Measurements from ENCODE around the gene SMPD1. TPM values are rescaled to one million over a fixed set of nuclear protein-coding genes. Genes with fewer than 3 reads are reported as not detected.
A peak's percentile ranks its signal among the peaks of the same experiment; 100 is the strongest.

SMPD1 gene
- 32.9 TPM for total RNA-seq

DNA sequence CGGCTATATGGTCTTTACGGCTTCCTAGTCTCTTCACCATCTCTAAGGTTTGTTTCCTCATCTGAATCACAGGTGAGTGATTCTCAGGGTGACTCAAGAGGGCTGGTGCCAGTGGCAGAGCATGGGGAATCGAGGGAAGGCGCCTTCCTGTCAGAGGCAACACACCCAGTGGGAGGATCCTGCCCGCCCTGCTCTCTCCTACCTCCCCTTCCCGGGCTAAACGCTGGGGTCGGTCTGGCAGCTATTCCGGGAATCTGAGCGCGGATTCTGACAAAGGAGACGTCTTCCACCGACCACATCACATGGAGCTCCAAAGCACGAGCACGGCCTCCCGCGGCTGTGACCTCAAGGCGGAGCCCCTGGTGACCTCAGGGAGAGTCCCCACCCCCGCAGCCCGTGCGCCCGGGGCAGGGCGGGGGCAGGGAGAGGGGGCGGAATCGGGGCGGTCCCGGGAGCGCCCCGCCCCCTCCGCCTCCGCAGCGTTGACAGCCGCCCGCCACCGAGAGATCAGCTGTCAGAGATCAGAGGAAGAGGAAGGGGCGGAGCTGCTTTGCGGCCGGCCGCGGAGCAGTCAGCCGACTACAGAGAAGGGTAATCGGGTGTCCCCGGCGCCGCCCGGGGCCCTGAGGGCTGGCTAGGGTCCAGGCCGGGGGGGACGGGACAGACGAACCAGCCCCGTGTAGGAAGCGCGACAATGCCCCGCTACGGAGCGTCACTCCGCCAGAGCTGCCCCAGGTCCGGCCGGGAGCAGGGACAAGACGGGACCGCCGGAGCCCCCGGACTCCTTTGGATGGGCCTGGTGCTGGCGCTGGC, at the start of gene SMPD1:
SMPD1 (plus strand) TSS at position 570 of the 813 bp plus-strand sequence; CDS start at position 695, 125 bp downstream.
- DNase-seq (ENCODE audit: low spot score) = peak; percentile 94

DNA sequence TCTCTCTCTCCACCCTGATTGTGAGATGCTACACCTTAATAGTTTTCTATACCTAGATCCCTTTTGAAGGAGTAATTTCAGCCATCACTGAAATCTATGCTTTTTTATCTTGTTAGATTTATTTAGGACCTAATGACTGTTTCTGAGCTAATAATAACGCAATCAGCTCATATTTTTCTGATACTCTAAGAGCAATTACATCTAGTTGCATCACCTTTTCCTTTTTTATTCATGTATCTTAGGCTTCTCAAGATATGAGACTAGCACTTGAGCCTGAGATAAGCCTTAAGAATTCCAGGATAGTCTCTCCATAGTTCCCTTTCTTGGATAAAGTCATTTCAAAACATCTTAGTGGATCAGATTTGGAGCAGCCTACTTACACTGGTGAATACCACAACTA, 44.9 kb upstream of the SMPD1 start:
- no peak for DNase-seq (ENCODE audit: low spot score)

DNA sequence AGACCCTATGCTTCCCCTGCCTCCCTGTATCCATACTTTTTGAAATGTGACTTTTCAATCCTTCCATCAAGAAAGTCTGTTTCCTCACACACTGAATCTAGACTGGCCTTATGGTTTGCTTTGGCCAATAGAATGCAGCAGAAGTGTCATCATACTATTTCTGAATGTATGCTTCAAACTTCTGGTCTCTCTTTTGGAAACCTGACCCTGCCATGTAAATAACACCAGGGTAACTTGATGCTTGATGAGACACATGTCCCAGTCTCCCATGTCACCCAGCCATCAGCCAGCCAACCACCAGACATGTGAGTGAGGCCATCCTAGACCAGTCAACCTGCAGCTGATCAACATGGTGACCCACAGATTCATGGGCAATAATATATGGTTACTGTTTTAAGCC, 40.2 kb upstream of the SMPD1 start:
- DNase-seq (ENCODE audit: low spot score) = no peak

DNA sequence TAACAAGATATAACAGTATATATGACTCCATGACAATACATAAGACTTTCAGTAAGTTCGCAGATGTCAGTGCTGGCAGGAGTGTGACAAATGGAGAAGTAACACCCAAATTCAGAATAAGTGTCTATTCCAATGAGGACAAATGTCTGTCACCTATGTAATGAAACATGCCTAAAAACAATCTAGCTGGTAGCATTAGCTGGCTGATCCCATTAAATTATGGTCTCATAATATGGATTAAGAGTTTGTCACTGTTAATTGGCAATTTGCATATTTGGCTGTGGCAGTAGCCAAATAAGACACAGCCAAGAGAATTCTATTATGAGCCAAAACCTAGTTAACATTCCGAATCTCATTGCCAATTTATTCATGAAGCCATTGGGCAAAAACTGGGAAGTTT, 39.8 kb upstream of the SMPD1 start:
- DNase-seq (ENCODE audit: low spot score) = no peak

DNA sequence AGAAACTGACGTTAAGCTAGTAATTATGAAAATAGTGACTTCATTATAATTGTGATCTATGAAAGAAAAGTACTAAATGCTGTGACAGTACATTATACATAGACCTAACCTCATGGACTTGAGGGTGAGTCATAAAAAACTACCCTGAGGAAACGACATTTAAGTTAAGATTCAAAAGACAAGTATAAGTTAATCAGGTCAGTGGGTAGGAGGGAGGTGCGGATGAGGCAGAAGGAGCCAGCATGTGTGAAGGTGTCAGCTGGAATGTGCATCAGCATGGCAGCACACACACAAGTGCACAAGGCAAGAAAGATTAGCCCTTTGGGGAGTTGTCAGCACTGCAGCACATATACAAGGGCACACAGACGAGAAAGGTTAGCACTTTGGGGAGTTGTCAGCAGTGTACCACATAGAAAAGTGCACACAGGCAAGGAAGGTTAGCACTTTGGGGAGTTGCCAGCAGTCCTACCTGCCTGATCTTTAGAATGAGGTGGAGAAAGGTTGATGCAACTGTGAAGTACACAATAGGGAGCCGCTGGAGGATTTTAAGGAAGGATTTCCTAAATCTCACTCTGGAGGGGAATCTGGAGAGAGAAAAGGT, 38.4 kb upstream of the SMPD1 start:
- no peak for DNase-seq (ENCODE audit: low spot score)

DNA sequence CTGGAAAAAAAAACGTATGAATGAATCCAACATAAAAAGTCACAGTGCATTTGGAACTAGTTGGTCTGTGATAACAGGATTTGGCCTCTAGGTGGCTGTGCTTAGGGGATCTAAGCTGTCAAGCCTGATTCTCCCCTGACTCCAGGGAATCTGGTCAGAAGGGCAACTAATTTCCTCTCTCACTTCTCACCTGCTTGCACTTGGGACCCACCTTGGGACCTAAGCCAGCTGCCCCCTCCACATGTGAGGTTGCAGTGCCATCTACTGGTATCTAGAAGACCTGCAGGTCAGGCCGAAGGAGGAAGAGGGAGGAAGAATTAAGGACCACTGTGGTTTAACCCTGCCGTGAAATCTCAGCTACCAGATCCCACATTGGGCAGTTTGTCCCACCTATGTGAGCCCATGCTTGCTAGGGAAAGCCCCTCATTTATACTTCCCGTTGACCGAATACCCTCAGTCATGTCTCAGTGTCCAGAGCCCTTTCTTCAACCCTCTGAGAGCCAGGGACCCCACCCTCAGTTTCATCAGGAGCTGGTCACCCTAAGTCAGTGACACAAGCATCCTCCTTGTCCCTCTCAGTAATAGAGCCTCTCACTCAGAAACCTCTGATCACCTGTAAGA, 36.8 kb upstream of the SMPD1 start:
- peak; percentile 46 for DNase-seq (ENCODE audit: low spot score)

DNA sequence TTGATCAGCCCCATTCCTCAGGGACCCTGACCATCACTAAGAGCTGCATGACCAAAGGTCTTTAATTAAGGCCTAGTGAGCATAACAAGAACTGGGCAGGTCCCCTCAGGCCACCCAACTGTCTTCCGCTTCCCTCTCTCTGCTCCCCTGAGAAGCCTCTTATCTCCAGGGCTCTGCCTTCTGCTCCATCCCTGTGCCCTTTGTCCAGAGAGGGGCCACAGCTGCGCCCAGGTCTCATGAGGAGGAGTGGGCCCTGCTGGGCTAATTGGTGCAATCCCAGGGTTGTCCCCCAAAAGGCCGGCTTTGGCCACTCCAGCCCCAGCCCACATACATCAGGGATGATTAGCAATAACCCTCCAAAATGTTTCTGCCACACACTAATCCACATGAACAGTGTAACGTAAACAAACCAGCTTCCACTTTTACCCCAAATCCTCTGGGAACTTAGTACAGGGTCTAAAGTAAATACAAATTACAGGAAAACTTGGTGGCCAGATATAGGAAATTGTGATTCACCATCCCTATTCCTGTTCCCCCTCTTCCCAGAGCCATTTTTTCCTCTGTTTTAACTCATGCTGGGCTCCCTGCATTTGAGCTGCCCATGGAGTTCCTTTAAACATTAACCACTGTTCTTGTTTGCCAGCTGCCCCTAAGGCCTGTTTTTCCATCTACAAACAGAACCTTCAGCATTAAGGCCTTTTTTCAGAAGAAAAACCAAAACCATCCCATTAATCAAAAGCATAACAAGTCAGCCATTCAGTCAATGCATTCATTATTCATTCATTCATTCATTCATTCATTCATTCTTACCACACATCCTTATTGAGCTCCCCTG, 35.4 kb upstream of the SMPD1 start:
- no peak for DNase-seq (ENCODE audit: low spot score)

DNA sequence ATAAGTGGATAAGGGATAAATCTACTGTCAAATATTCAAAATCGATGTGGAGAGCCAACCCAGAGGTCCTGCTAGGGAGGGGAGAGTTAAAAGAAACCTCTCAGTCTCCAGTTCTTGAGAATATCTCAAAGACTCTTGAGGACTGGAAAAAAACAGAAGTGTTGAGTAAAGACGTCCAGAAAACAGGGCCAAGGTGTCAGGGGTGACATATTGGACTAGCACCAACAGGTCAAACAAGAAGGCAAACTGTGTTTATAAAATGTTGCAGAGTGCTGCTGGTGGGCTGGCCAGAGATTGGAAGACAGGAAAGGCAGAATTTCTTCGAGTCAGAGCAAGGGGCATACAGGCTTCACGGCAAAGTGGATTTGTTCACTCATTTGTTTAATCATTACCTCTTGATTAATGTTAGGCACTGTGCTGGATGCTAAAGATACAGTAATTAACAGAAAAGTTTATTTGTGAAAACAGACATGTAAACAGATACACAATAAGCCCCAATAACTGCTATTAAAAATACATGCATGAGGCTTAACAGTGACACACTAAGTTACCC, 33.7 kb upstream of the SMPD1 start:
- DNase-seq (ENCODE audit: low spot score) = no peak

DNA sequence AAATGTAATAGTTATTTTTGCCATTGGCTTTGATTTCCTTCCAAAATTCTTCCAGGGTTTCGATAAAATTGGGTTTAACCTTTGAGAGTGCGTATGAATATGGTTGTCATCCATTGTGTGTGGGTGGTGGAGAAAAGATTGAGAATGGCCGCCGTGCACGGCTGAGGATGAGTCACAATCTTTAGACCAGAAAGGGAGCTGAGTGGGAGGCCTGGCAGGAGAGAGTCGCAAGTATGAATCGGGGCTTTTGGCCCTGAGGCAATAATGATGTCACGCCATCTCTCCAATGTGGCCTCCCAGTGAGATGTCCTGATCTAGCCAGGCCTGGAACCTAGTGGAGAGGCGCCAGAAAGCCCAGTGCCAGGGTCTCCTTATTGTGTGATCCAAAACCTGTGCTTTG, 33.1 kb upstream of the SMPD1 start:
- DNase-seq (ENCODE audit: low spot score) = peak; percentile 48

DNA sequence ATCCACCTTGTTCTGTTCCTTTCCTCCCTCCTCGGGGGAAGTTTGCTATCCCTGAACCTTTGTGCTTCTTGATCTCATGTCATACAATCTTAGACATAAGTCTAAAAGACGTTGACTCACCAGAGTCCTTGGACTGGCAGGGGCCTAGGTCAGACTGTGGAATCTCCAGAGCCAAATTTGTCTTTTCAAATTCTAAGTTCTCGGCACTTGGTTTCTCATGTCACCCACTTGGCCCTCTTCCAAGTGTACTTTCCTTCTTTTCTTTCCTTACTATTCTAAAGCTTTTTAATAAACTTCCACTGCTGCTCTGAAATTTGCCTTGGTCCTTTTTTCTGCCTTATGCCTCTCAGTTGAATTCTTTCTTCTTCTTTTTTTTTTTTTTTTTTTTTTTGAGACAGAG, 30.1 kb upstream of the SMPD1 start:
- DNase-seq (ENCODE audit: low spot score) = no peak

DNA sequence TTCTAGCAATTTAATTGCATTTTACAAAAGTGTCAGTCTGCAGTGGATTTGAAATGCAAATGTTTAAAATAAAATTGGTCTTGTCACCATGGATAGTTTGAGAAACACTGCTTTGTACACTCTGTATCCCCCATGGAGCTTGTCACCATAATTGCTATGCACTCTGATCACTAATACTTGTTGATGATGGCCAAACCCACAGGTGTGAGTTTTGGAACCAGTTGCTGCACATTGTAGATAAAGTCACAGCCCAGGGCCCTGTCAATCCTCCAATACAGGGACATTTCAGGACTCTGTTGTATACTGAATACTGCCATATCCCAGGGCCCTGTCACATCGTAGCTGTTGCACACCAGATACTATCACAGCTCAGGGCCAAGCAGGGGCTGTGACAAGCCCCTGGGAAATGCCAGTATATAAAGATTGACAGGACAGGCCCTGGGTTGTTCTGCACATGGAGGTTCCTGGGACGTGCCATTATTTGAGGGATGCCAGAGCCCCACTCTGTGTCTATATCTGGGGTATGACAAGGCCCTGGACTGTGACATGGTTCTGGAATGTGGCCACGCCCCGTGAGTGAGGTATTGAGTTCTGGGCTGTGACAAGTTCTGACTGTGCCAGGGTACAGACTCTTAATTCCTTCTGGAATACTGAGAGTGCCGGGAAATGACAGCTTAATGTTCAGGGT, 27.9 kb upstream of the SMPD1 start:
- no peak for DNase-seq (ENCODE audit: low spot score)

DNA sequence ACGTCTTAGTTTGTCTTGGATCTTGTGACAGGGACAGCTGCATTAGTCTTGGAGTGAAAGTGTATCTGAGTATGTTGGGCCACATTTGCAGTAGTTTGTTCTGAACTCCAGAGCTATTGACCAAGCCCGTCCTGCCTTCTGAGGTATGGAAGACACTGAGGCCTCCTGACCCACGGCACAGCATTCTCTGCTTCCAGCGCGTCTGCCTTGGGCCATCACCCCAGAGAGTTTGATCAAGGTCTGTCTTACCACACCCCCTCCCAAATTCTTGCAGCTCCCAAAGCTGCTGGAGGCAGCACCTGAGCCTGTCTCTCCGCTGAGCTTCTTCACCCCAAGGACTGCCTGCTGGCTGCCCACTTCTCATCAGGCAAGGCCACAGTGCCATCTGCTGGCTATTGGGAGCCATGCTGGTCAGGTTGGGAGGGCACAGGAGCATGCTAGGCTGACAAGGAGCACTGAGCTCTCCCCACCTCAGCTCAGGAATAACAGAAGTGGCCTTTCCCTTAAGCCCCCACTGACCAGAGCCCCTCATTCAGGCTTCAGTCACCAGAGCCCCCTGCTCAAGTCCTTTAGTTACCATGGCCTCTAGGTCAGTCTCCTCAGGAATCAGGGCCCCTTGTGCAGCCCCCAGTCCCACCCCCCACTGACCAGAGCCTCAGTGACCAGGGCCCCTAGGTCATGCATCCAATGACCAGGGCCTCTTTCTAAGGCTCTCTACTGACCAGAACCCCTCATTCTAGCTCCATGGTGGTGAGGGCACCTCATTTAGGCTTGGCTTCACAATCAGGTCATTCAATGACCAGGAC, 27.2 kb upstream of the SMPD1 start:
- peak; percentile 79 for DNase-seq (ENCODE audit: low spot score)

DNA sequence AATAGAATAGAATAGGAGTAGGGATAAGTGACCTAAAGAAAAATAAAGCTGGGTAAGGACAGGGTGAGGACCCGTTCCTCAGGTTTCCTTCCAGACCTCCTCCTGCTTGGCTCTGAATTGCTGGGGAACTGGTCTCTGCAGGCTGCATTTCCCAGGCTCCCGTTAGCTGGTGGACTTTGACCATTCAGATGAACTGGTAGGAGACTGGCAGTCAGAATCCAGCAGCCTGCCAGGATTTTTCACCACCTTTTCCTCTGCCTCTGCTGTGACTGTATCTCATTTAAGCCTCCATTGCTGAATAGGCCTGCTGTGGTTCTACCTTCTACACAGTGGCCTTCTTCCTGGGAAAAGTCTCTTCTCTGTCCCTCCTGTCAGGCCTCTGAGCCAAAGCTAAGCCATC, 24.6 kb upstream of the SMPD1 start:
- DNase-seq (ENCODE audit: low spot score) = no peak

DNA sequence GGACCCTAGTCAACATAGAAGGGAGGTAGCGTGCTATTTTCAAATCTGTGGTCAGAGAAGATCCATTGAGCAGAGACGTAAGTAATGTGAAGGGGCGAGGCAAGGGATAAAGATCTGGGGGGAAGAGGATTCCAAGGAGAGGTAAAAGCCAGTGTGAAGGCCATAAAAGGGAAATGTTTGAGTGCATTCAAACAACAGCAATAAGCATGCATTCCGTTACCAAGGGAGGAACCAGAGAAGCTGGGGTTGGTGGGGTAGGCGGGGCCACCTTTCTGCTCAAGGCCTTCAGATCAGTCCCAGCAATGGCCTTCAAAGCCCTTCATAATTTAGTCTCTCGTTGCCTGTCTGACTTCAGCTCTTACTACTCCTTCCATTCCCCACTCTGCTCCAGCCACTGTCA, 18.4 kb upstream of the SMPD1 start:
- DNase-seq (ENCODE audit: low spot score) = no peak

DNA sequence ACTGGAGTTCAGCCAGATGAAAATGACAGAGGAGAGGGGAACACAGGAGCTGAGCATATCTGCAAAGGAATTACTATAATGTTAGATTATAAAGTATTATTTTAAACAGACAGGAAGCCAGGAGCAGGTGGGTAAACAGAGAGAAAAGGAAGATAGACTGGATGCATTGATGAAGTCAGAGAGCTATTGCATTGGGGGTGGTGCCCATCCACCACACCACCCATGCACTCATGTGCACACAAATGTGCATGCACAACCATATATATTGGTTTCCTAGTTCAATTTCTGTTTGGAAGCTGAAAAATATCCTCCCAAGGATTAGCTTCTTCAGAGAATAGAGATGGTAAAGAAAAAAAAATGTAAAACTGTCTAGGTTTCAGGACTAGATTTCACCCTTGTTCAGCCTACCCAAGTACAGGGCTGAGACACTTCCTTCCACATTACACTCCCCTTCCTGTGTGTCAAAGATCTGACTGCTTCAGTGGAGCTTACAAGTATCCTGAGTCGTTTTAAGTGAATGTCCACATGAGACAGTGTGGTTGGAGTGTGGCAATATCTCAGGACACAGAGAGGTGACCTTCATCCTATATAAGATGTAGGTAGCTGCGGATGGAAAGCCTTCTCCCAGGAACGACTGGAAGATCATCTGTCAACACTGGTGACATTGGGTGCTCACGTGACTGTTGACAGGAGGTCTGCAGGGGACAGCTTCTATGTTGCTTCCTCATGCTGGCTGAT, 12.2 kb upstream of the SMPD1 start:
- DNase-seq (ENCODE audit: low spot score) = no peak

DNA sequence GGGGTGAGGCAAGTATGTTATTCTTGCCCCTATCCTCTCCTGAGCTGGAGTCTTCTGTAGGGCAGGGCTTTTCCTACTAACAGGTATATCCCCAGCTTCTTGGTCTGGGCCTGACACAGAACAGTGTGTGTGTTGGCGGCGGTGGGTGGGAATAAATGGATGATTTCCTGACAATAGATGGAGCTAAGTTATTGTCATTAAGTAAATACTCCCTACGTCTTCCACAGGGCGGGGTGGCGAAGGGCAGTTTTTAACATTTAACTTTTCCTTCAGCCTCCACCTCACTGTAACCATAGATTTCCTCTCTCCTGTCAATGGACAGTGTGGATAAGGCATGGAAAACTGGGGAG, 11.7 kb upstream of the SMPD1 start:
- DNase-seq (ENCODE audit: low spot score) = no peak

DNA sequence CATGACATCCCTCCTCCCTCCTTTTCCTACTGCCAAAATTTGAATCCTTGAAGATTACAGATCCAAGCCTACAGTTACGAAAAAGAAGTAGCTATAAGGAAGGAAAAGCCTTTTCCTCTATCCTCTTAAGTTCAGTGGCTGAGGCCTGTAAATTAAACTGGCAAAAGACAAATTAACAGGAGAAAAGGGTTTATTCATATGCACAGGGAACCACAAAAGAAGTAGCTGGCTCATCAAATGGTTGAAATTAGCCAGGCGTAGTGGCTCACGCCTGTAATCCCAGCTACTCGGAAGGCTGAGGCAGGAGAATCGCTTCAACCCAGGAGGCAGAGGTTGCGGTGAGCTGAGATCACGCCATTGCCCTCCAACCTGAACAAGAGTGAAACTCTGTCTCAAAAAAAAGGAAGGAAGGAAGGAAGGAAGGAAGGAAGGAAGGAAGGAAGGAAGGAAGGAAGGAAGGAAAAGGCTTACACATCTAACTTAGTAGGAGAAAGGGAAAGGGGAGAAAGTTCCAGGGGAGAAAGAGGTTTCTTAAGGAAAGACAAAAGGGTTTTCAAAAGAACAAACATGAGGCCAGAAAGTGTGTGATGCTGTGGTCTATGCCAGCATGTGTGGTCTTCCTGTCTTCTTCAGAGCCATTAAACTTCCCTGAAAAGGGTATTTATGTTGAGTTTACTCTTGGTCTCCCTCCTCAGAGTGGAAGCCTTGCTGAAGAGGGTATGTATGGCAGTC, 5.1 kb upstream of the SMPD1 start:
- DNase-seq (ENCODE audit: low spot score) = no peak

DNA sequence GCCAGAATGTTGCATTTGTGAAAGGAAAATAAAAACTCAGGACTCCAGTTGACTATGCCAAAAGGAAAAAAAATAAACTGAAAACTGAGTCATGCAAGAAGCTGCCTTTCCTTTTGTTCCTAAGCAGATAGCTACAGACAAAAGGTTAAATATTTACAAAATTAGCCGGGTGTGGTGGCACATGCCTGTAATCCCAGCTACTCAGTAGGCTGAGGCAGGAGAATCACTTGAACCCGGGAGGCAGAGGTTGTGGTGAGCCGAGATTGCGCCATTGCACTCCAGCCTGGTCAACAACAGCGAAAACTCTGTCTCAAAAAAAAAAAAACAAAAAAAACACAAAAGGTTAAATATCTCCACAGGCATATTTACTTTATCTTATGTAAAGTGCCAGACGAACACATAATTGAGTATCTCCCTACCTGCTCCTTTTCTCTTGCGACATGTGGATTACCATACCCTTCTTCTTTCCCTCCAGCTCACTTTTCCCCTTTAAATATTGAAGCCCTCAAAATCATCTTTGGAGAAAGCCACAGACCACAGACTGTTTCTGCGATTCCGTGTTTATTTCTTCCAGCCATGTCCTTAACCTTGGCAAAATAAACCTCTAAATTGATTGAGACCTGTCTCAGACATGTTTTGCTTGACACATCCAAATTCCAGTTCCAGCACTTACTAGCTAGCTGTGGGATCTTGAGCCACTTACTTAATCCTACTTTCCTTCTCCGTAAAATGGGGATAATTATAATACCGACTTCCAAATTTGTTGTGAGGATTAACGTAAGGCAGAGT, 2.3 kb upstream of the SMPD1 start:
- no peak for DNase-seq (ENCODE audit: low spot score)
